Breast epithelium (tissue), 4 donors: ENCODE results near the gene NRXN3. TPM values are rescaled to one million over a fixed set of nuclear protein-coding genes. Genes with fewer than 3 reads are reported as not detected.

Experiments
- DNase-seq, 2 donors: peaks; one replicate each; pipeline ENCODE4 v3.0.0-alpha.2; 2019; ENCODE audit warnings: low spot score in 2 of 2
- H3K27ac ChIP-seq, 2 donors: fragments of 200-600 bp; sonication (generic) in 1 of 2; one replicate each; pipeline ENCODE4 v1.5.1; 2016 to 2019; ENCODE audit warnings: mild to moderate bottlenecking in 1 of 2
- H3K27me3 ChIP-seq, 2 donors: fragments of 200-600 bp; sonication (generic) in 1 of 2; one replicate each; pipeline versions ENCODE4 v1.5.1 to v1.6.0; 2017 to 2019; ENCODE audit warnings: control low read depth in 1 of 2, mild to moderate bottlenecking in 1 of 2
- H3K36me3 ChIP-seq: fragments of 200-600 bp; one replicate; pipeline ENCODE4 v1.5.1; 2019
- H3K4me1 ChIP-seq, 2 donors: fragments of 200-600 bp; sonication (generic); one replicate each; pipeline ENCODE4 v1.5.1; 2016 to 2019; ENCODE audit warnings: control low read depth in 1 of 2
- H3K4me3 ChIP-seq, 3 donors: fragments of 200-600 bp; sonication (generic); 1 replicate in 2 of 3; 2 replicates in 1 of 3; pipeline ENCODE4 v1.5.1; 2016 to 2019; ENCODE audit warnings: mild to moderate bottlenecking in 3 of 3, moderate library complexity in 2 of 3
- H3K9me3 ChIP-seq, 2 donors: fragments of 200-600 bp; sonication (generic) in 1 of 2; one replicate each; pipeline ENCODE4 v1.5.1; 2016 to 2019; ENCODE audit warnings: control low read depth in 1 of 2
- POLR2A ChIP-seq: fragments of 450-650 bp; IDR thresholded peaks from one replicate; pipeline ENCODE4 v1.6.1; 2016; ENCODE audit warnings: antibody characterized with exemption, mild to moderate bottlenecking, moderate library complexity
- POLR2AphosphoS5 ChIP-seq, 3 donors: sonication (generic); formaldehyde crosslinking; IDR thresholded peaks; one replicate each; pipeline ENCODE4 v1.6.1; 2017; ENCODE audit warnings: antibody characterized with exemption in 3 of 3
- intact Hi-C: fragments of 100-400 bp; cut with DNase I; formaldehyde crosslinking; loops from one replicate; pipeline ENCODE4 v1.15.1; 2023; ENCODE audit warnings: low total_unique reads
- total RNA-seq, 3 donors: library from RNA; depleted of rRNA; stranded (reverse); fragments of >200 nt; gene quantifications; one replicate each; pipeline ENCODE4 v1.1.0, GENCODE V29; 2016
- TF ChIP-seq, protein P1 (sequence below), 3 donors: fragments of 450-650 bp; IDR thresholded peaks; one replicate each; pipeline ENCODE4 v1.5.1; 2016 to 2017; ENCODE audit warnings: antibody characterized with exemption in 3 of 3, mild to moderate bottlenecking in 3 of 3, moderate library complexity in 3 of 3

Gene NRXN3
- total RNA-seq, 3 donors from 2014 or later, result 2.9 to 3.6 (median 3.5) TPM

DNA sequence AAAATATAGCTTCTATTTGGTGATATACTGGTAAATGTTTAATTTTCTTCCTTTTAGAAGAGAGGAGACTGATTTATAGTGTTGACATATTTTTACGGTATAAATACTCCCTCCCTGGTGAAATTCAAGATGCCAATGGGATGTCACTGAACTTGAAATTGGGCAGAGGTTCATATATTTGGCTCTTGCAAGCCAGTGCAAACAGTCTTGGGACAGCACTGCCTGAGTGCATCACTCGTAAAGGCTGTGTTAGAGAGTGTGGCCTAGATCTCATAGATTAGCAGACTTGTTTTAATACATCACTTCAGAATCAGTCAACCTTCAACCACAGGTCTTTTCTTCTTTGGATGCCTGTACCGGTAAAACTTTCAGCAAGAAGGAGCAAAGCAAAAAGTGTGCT is 681.0 kb downstream of the NRXN3 start:
- no peak overlapping the region for H3K27ac ChIP-seq
- no peak for DNase-seq
- H3K4me3 ChIP-seq, result no peak overlapping the region
- no peaks in the 10 kb centered on the region for H3K4me1 ChIP-seq
- H3K9me3 ChIP-seq, result no peaks in the 10 kb centered on the region
- no peaks in the 10 kb centered on the region for H3K36me3 ChIP-seq
- intact Hi-C loops, result no loop called here
- no peaks in the 10 kb centered on the region for H3K27me3 ChIP-seq
- TF ChIP-seq, protein P1, sequence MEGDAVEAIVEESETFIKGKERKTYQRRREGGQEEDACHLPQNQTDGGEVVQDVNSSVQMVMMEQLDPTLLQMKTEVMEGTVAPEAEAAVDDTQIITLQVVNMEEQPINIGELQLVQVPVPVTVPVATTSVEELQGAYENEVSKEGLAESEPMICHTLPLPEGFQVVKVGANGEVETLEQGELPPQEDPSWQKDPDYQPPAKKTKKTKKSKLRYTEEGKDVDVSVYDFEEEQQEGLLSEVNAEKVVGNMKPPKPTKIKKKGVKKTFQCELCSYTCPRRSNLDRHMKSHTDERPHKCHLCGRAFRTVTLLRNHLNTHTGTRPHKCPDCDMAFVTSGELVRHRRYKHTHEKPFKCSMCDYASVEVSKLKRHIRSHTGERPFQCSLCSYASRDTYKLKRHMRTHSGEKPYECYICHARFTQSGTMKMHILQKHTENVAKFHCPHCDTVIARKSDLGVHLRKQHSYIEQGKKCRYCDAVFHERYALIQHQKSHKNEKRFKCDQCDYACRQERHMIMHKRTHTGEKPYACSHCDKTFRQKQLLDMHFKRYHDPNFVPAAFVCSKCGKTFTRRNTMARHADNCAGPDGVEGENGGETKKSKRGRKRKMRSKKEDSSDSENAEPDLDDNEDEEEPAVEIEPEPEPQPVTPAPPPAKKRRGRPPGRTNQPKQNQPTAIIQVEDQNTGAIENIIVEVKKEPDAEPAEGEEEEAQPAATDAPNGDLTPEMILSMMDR (IDR thresholded peaks at IDR 0.05), result no peak
- TF ChIP-seq POLR2A, result no peak
- TF ChIP-seq POLR2AphosphoS5 (IDR thresholded peaks at IDR 0.05), result no peak

DNA sequence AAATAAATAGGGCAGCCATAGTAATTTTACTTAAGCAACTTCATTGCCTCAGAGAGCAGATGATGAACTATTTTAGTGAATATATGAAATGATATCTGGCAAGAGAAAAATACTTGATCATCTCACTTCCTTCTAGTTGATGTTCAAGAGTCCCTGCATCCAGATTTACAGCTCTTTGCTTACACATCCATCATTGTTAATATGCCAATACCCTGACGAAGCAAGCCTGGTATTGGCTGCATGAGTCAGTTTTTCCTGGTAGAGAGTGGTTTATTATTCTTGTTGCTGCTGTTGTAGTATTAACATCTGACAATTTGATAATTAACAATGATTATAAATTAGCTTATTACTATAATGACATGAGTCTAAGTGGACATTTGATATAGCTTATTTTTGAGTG is 681.9 kb downstream of the NRXN3 start:
- Histone ChIP-seq H3K9me3 (no peaks in the 10 kb centered on the region), H3K4me1 (no peaks in the 10 kb centered on the region), H3K27ac (no peak overlapping the region), H3K27me3 (no peaks in the 10 kb centered on the region), H3K36me3 (no peaks in the 10 kb centered on the region), H3K4me3 (no peak overlapping the region)
- intact Hi-C loops, result no loop called here
- DNase-seq, result no peak
- TF ChIP-seq POLR2A (no peak), POLR2AphosphoS5 (IDR thresholded peaks at IDR 0.05) (no peak)
- TF ChIP-seq, protein P1 (IDR thresholded peaks at IDR 0.05), result no peak

DNA sequence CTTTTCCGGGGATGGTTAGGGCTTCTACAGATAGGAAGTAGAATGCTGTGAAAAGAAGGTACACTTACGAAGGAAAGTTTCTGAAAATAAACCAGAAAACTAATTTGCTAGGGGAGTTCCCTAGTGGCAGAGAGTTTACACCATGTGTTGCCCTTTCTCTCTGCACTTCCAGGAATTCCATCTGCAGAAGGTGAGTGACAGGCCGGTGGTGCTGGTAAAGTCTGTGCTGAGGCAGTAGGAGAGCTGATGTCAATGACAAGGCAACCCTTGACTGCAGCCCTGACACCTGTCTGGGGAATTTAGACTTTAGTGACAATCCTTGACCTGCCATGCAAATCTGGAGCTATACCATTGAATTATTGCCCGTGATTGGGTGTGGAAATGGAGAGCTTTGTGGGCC is 687.8 kb downstream of the NRXN3 start:
- TF ChIP-seq POLR2AphosphoS5 (IDR thresholded peaks at IDR 0.05) (no peak), POLR2A (no peak)
- TF ChIP-seq, protein P1 (IDR thresholded peaks at IDR 0.05), result no peak
- H3K4me1 ChIP-seq, result no peaks in the 10 kb centered on the region
- intact Hi-C loops, result no loop called here
- DNase-seq, result no peak
- H3K36me3 ChIP-seq, result no peaks in the 10 kb centered on the region
- no peak overlapping the region for H3K27ac ChIP-seq
- H3K4me3 ChIP-seq, result no peak overlapping the region
- no peaks in the 10 kb centered on the region for H3K27me3 ChIP-seq
- H3K9me3 ChIP-seq, result no peaks in the 10 kb centered on the region

DNA sequence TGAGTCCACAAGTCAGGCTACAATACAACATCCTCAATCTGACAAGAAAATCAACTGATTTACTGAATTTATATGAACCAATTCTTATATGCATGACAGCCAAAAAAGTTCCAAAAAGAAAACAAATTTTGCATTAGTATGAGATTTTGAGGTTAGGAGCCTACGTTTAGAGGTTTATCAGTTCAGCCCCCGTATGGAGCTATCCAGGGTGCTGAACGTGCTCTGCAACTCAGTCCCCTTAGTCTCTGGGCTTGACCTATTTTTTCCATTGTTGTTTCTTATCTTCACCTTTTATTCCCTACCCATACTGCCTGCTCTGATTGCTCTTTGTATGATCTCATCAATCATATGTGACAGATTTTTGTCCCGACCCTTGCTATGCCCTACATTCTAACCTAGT is 693.0 kb downstream of the NRXN3 start:
- Histone ChIP-seq H3K9me3 (no peaks in the 10 kb centered on the region), H3K36me3 (no peaks in the 10 kb centered on the region), H3K4me1 (no peaks in the 10 kb centered on the region), H3K27ac (no peak overlapping the region), H3K27me3 (no peaks in the 10 kb centered on the region), H3K4me3 (no peak overlapping the region)
- TF ChIP-seq POLR2AphosphoS5 (IDR thresholded peaks at IDR 0.05) (no peak), POLR2A (no peak)
- TF ChIP-seq, protein P1 (IDR thresholded peaks at IDR 0.05), result no peak
- no peak for DNase-seq
- intact Hi-C loops, result no loop called here

DNA sequence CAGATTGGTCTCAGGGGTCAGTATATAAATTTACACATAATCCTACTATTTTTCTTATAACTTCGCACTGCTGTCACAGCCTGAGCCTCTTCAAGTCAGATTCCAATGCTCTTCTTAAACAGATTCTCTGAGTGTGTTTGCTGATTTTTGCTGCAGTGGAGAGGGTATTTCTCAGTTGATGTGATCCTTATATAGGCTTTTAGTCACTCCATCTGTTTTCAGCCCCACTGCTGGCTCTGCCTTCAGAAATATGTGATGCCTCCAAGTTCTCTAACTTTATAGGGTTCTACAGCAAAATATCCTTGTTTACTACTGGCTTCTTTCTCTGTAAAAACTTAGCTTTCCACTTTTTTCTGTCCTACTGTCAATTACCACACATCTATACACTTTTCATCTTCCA is 702.7 kb downstream of the NRXN3 start:
- no peak overlapping the region for H3K4me3 ChIP-seq
- no peaks in the 10 kb centered on the region for H3K9me3 ChIP-seq
- intact Hi-C loops, result no loop called here
- H3K27me3 ChIP-seq, result no peaks in the 10 kb centered on the region
- no peaks in the 10 kb centered on the region for H3K36me3 ChIP-seq
- no peak for DNase-seq
- H3K4me1 ChIP-seq, result no peaks in the 10 kb centered on the region
- no peak overlapping the region for H3K27ac ChIP-seq
- TF ChIP-seq POLR2A (no peak), POLR2AphosphoS5 (IDR thresholded peaks at IDR 0.05) (no peak)
- TF ChIP-seq, protein P1 (IDR thresholded peaks at IDR 0.05), result no peak
